Right atrium auricular region (tissue), 2 donors: ENCODE results near the gene SPARC. TPM values are rescaled to one million over a fixed set of nuclear protein-coding genes. Genes with fewer than 3 reads are reported as not detected.
"Not testable (repeated sequence)": the region's sequence is repeated elsewhere in the genome, so short reads cannot be mapped to it uniquely, and the experiment has no call there.

ENCODE experiments used
- DNase-seq: peaks from one replicate; pipeline ENCODE4 v3.0.0-alpha.2; 2019; ENCODE audit warnings: low spot score
- H3K27ac ChIP-seq, 2 donors: fragments of 200-600 bp; sonication (generic); 1 replicate in 1 of 2; 2 replicates in 1 of 2; pipeline ENCODE4 v1.5.1; 2016 to 2019
- H3K27me3 ChIP-seq, 2 donors: fragments of 200-600 bp; sonication (generic); one replicate each; pipeline versions ENCODE4 v1.5.1 to v1.6.0; 2017 to 2019
- H3K36me3 ChIP-seq: fragments of 200-600 bp; sonication (generic); one replicate; pipeline ENCODE4 v1.5.1; 2016
- H3K4me1 ChIP-seq, 2 donors: fragments of 200-600 bp; sonication (generic); one replicate each; pipeline versions ENCODE4 v1.5.1 to v1.6.0; 2017 to 2019
- H3K4me3 ChIP-seq, 2 donors: fragments of 200-600 bp; sonication (generic); 1 replicate in 1 of 2; 2 replicates in 1 of 2; pipeline ENCODE4 v1.5.1; 2017 to 2019; ENCODE audit warnings: mild to moderate bottlenecking in 1 of 2, moderate library complexity in 1 of 2
- H3K9me3 ChIP-seq, 2 donors: fragments of 200-600 bp; sonication (generic); one replicate each; pipeline ENCODE4 v1.5.1; 2019
- CTCF ChIP-seq, 2 donors: fragments of 200-600 bp; sonication (generic); IDR thresholded peaks; one replicate each; pipeline ENCODE4 v1.5.1; 2019; ENCODE audit warnings: antibody characterized with exemption in 2 of 2
- total RNA-seq, 2 donors: library from RNA; depleted of rRNA; stranded (reverse); fragments of >200 nt; gene quantifications; one replicate each; pipeline ENCODE4 v1.1.0, GENCODE V29; 2016

SPARC gene
- total RNA-seq, 2 donors from 2014 or later, result 292 to 567 TPM

- peaks cover 0 to 34% of the 10 kb centered on the region in 2 donors for H3K4me1 ChIP-seq
- peak overlapping the region in 1 of 2 donors; percentile 31 for H3K27ac ChIP-seq
- no peak for DNase-seq
- TF ChIP-seq CTCF (IDR thresholded peaks at IDR 0.05), result no peak
- no peaks in the 10 kb centered on the region for H3K36me3 ChIP-seq
- no peaks in the 10 kb centered on the region for H3K9me3 ChIP-seq
- no peak overlapping the region for H3K4me3 ChIP-seq
- H3K27me3 ChIP-seq, result no peaks in the 10 kb centered on the region
These were observed 7.3 kb upstream of the SPARC start for GRCh38 chr5:151694035-151694485.

GRCh38 chr5:151692312-151692711 is 5.6 kb upstream of the SPARC start:
- H3K9me3 ChIP-seq, result no peaks in the 10 kb centered on the region
- no peak for TF ChIP-seq CTCF (IDR thresholded peaks at IDR 0.05)
- no peak overlapping the region for H3K27ac ChIP-seq
- H3K4me3 ChIP-seq, result no peak overlapping the region
- H3K27me3 ChIP-seq, result no peaks in the 10 kb centered on the region
- no peaks in the 10 kb centered on the region for H3K36me3 ChIP-seq
- DNase-seq, result no peak
- peaks cover 0 to 25% of the 10 kb centered on the region in 2 donors for H3K4me1 ChIP-seq

- TF ChIP-seq CTCF (IDR thresholded peaks at IDR 0.05), result no peak
- Histone ChIP-seq H3K27me3 (no peaks in the 10 kb centered on the region), H3K27ac (no peak overlapping the region), H3K36me3 (no peaks in the 10 kb centered on the region), H3K4me1 (peaks cover 0 to 25% of the 10 kb centered on the region in 2 donors), H3K4me3 (no peak overlapping the region), H3K9me3 (no peaks in the 10 kb centered on the region)
- DNase-seq, result no peak
These were observed 5.0 kb upstream of the SPARC start for GRCh38 chr5:151691706-151692105.

- not testable (repeated sequence) for H3K4me3 ChIP-seq, H3K9me3 ChIP-seq, H3K36me3 ChIP-seq, H3K27me3 ChIP-seq, H3K27ac ChIP-seq
- peak; percentile 32 for DNase-seq
- H3K4me1 ChIP-seq, result peaks cover 0 to 19% of the 10 kb centered on the region in 2 donors
These were observed 2.9 kb upstream of the SPARC start for GRCh38 chr5:151689591-151689990.

GRCh38 chr5:151688436-151688835 is 1.7 kb upstream of the SPARC start:
- Histone ChIP-seq H3K36me3 (no peaks in the 10 kb centered on the region), H3K4me3 (no peak overlapping the region), H3K27ac (peak overlapping the region in 1 of 2 donors; percentile 92), H3K9me3 (no peaks in the 10 kb centered on the region), H3K4me1 (peaks cover 0 to 31% of the 10 kb centered on the region in 2 donors), H3K27me3 (no peaks in the 10 kb centered on the region)
- TF ChIP-seq CTCF (IDR thresholded peaks at IDR 0.05), result no peak
- peak; percentile 40 for DNase-seq

GRCh38 chr5:151685749-151686673 is 704 bp downstream of the SPARC start:
- Histone ChIP-seq H3K9me3 (no peaks in the 10 kb centered on the region), H3K27me3 (no peaks in the 10 kb centered on the region), H3K4me1 (peaks cover 0 to 55% of the 10 kb centered on the region in 2 donors), H3K36me3 (no peaks in the 10 kb centered on the region), H3K27ac (peak overlapping the region; percentile 82 to 92), H3K4me3 (peak overlapping the region; percentile 63 to 68)
- no peak for TF ChIP-seq CTCF (IDR thresholded peaks at IDR 0.05)
- no peak for DNase-seq
